Astrocyte (in vitro differentiated cells and primary cell): ENCODE measurements around the gene PACRG. TPM values are rescaled to one million over a fixed set of nuclear protein-coding genes. Genes with fewer than 3 reads are reported as not detected.

Experiments used
- DNase-seq: peaks from one replicate; pipeline ENCODE4 v3.0.0-alpha.2; 2010; ENCODE audit warnings: low read depth
- FAIRE-seq: peaks from 2 replicates; lab custom pipeline; 2011; peaks lifted over from hg19 to GRCh38; lab: Jason Lieb, UNC
- H2AFZ ChIP-seq: 2 replicates; pipeline ENCODE4 v1.6.0; 2012; ENCODE audit warnings: low read depth, low read length, inconsistent platforms
- H3K27ac ChIP-seq: 2 replicates; pipeline ENCODE4 v1.5.1; 2011; ENCODE audit warnings: low read depth, low read length, inconsistent platforms
- H3K27me3 ChIP-seq: 2 replicates; pipeline ENCODE4 v1.6.0; 2011; ENCODE audit warnings: low read length, inconsistent platforms; ENCODE audit not compliant: insufficient read depth
- H3K36me3 ChIP-seq: 2 replicates; pipeline ENCODE4 v1.5.1; 2011; ENCODE audit warnings: low read length, inconsistent platforms; ENCODE audit not compliant: insufficient read depth
- H3K4me1 ChIP-seq: 2 replicates; pipeline ENCODE4 v1.5.1; 2011; ENCODE audit warnings: low read length, inconsistent platforms; ENCODE audit not compliant: insufficient read depth
- H3K4me2 ChIP-seq: 2 replicates; pipeline ENCODE4 v1.6.0; 2012; ENCODE audit warnings: low read length, inconsistent platforms
- H3K4me3 ChIP-seq: 2 replicates; pipeline ENCODE4 v1.5.1; 2011; ENCODE audit warnings: low read depth, mild to moderate bottlenecking, low read length, inconsistent platforms; ENCODE audit not compliant: insufficient read depth
- H3K79me2 ChIP-seq: 2 replicates; pipeline ENCODE4 v1.6.0; 2012; ENCODE audit warnings: mild to moderate bottlenecking, low read length, inconsistent platforms; ENCODE audit not compliant: insufficient read depth
- H3K9ac ChIP-seq: 2 replicates; pipeline ENCODE4 v1.6.0; 2012; ENCODE audit warnings: mild to moderate bottlenecking, low read length, inconsistent platforms
- H3K9me3 ChIP-seq: 2 replicates; pipeline ENCODE4 v1.5.1; 2012; ENCODE audit warnings: low read depth, mild to moderate bottlenecking, low read length, inconsistent platforms; ENCODE audit not compliant: insufficient read depth
- H4K20me1 ChIP-seq: 2 replicates; pipeline ENCODE4 v1.6.0; 2012; ENCODE audit warnings: low read length, inconsistent platforms; ENCODE audit not compliant: insufficient read depth
- H3K27ac Mint-ChIP-seq: one replicate; pipeline ENCODE4 v1.8.0; 2021; ENCODE audit warnings: mild to moderate bottlenecking, mixed read lengths; ENCODE audit not compliant: unreplicated experiment
- H3K27me3 Mint-ChIP-seq: one replicate; pipeline ENCODE4 v1.8.0; 2021; ENCODE audit warnings: low read depth, mixed read lengths; ENCODE audit not compliant: unreplicated experiment
- H3K36me3 Mint-ChIP-seq: one replicate; pipeline ENCODE4 v1.8.0; 2021; ENCODE audit warnings: low read depth, mixed read lengths; ENCODE audit not compliant: unreplicated experiment
- H3K4me1 Mint-ChIP-seq: one replicate; pipeline ENCODE4 v1.8.0; 2021; ENCODE audit warnings: low read depth, mixed read lengths; ENCODE audit not compliant: unreplicated experiment
- H3K4me3 Mint-ChIP-seq: one replicate; pipeline ENCODE4 v1.8.0; 2021; ENCODE audit warnings: mild to moderate bottlenecking, moderate library complexity, mixed read lengths; ENCODE audit not compliant: unreplicated experiment
- H3K9me3 Mint-ChIP-seq: one replicate; pipeline ENCODE4 v1.8.0; 2021; ENCODE audit warnings: mild to moderate bottlenecking, mixed read lengths; ENCODE audit not compliant: unreplicated experiment
- CTCF ChIP-seq: IDR thresholded peaks from 2 replicates; pipeline ENCODE4 v1.5.1; 2011; ENCODE audit warnings: low read depth, mild to moderate bottlenecking, inconsistent platforms, low read length, moderate library complexity; ENCODE audit not compliant: insufficient read depth
- EZH2 ChIP-seq: IDR thresholded peaks from 2 replicates; pipeline ENCODE4 v1.6.1; 2012; ENCODE audit warnings: mild to moderate bottlenecking, low read length, inconsistent platforms; ENCODE audit not compliant: insufficient read depth
- total RNA-seq: library from RNA; stranded (reverse); gene quantifications from 2 replicates; pipeline ENCODE4 v1.2.1, GENCODE V29; 2021

Gene PACRG
- total RNA-seq, 1 donor from 2014 or later: not detected

- Mint-ChIP-seq H3K9me3 (no peaks in the 10 kb centered on the region), H3K27ac (no peak overlapping the region), H3K4me1 (no peaks in the 10 kb centered on the region), H3K4me3 (no peak overlapping the region), H3K36me3 (no peaks in the 10 kb centered on the region), H3K27me3 (no peaks in the 10 kb centered on the region)
- Histone ChIP-seq H3K4me2 (no peak overlapping the region), H3K9me3 (no peaks in the 10 kb centered on the region), H3K27me3 (no peaks in the 10 kb centered on the region), H3K4me3 (no peak overlapping the region), H3K79me2 (no peaks in the 10 kb centered on the region), H3K36me3 (no peaks in the 10 kb centered on the region), H4K20me1 (no peaks in the 10 kb centered on the region), H3K27ac (no peak overlapping the region), H2AFZ (no peak overlapping the region), H3K9ac (no peak overlapping the region), H3K4me1 (no peaks in the 10 kb centered on the region)
- TF ChIP-seq CTCF: no peak
- no peak for TF ChIP-seq EZH2
- FAIRE-seq (no peak), DNase-seq (no peak)
Measured at GRCh38 chr6:162710419-162710818, 17.4 kb upstream of the PACRG start.

DNA sequence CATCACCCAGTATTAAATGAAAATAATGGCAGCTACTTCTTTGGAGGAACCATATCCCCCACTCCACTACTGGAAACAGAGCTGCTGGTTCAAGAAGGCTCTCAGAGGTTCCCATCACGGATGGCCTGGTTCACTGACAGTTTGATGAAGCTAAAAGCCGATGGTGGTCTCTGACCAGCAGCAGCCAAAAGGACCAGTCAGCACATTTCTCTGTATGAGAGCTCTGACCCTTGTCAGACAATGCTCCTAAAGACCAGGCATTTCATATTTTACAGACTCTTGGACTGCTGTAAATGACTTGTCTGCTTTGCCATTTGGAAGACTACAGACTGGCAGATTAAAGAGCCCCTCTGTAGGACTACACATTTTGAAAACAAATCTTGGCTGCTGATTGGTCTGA lies 16.8 kb upstream of the PACRG start:
- FAIRE-seq: no peak
- no peak overlapping the region for H2AFZ ChIP-seq

More for the DNA sequence above, 16.8 kb upstream of the PACRG start:
- Mint-ChIP-seq H3K9me3 (no peaks in the 10 kb centered on the region), H3K27ac (no peak overlapping the region), H3K4me1 (no peaks in the 10 kb centered on the region), H3K27me3 (no peaks in the 10 kb centered on the region), H3K4me3 (no peak overlapping the region), H3K36me3 (no peaks in the 10 kb centered on the region)
- H3K9me3 ChIP-seq: no peaks in the 10 kb centered on the region
- no peaks in the 10 kb centered on the region for H4K20me1 ChIP-seq
- no peak overlapping the region for H3K9ac ChIP-seq
- no peaks in the 10 kb centered on the region for H3K79me2 ChIP-seq
- no peaks in the 10 kb centered on the region for H3K4me1 ChIP-seq
- DNase-seq: no peak
- no peak overlapping the region for H3K27ac ChIP-seq
- no peaks in the 10 kb centered on the region for H3K27me3 ChIP-seq
- H3K36me3 ChIP-seq: no peaks in the 10 kb centered on the region
- TF ChIP-seq CTCF (no peak), EZH2 (no peak)
- no peak overlapping the region for H3K4me3 ChIP-seq
- no peak overlapping the region for H3K4me2 ChIP-seq
